CD1c-positive myeloid dendritic cell (primary cell): Measurements from ENCODE around the gene CCDC88C.
A peak's percentile ranks its signal among the peaks of the same experiment; 100 is the strongest.

ENCODE experiments used
- DNase-seq: peaks from one replicate; pipeline ENCODE4 v3.0.0-alpha.2; 2016; ENCODE audit errors: extremely low spot score

Gene CCDC88C

DNA sequence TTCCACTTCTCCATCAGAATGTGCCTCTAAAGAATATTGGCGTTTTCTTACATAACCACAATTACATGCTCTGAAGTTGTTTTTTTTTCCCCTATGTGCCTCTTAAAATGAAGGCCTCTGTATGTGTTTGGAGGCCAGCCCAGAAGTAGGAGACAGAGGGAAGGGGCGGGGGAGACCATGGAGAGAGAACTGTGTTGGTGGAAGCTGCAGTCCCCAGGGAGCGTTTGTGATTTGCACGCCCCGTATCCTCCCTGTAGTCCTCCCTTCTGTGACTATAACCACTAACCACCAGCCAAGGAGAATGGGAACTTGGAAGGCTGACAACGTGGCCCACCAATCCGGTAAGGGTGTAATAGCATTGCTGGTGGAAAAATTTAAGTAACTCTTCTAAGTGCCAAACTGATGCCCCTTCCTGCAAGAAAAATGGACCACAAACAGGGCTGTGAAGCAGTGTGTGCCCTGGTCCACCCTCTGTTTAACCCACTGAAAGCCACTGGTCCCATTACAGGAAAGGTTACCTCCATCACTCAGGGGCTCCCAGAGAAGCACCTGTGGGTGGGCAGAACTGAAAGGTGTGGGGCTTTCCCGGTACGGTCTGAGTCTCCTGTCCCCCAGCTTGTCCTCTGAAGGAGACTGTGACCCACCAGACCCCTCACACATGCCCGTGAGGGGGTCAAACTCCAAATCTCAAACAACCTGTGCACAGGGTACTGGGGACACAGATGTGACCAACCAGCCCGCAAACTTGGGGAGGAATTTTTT lies 36.8 kb downstream of the CCDC88C start:
- no peak for DNase-seq

DNA sequence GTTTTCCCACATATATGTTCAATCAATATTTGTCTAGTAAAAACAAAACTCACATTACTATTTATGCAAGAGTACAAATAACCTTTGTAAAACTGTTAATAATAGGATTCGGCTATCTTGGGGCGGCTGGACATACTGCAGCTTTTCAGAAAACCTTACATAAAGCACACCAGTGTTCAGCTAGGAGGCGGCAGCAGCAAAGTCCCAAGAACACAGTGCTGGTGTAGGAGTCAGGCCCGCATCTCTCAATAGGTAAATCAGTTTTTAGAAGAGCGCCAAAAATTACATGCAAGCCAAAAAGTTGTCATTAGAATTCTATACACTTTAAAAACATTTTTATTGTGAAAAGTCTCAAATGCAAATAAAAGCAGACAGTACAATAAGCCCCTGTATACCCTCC lies 37.5 kb downstream of the CCDC88C start:
- no peak for DNase-seq

DNA sequence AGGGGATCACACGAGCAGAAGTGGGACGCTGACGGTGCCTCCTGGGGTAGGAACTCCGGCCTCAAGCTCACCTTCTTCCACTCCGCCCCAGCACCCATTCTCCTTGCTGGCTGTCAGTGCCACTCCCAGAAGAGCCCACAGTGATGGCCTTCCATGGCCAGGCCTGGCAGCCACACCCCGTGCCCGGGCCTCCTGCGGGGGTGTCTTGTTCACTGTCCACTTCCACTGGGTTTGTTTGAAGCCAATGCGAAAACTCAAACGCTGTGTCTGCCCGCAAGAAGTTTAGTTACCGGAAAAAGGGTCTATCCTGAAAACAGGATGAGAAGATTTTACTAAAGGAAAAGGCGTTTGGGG lies 38.1 kb downstream of the CCDC88C start:
- no peak for DNase-seq

DNA sequence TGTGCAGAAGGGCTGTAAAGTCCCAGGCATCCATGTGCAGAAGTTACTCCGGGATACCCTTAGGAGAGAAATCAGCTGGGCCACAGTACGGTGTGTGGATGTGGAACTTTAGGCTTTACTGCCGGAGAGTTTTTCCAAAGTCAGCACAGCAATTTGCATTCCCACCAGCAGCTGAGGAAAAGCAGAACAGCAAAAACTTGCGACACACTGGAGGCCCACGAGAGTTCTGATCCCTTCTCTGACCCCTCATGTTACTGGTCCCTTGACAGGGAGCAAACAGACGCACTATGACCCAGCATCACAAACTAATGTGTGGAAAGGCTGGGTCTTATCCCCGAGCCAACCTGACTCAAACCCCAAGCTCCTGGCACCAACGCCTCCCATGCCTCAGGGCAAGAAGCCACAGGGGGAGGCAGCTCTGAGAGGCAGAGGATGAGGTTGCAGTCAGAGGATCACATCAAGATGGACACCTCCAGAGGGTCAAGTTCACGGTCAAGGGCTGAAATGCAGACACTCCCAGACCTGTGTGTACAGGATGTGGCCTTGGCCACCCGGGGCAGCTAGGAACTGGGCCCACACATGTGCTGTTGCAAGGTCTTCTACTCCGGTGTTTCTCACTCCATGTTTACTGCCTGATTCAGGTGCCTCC lies 38.6 kb downstream of the CCDC88C start:
- DNase-seq = peak; percentile 76

DNA sequence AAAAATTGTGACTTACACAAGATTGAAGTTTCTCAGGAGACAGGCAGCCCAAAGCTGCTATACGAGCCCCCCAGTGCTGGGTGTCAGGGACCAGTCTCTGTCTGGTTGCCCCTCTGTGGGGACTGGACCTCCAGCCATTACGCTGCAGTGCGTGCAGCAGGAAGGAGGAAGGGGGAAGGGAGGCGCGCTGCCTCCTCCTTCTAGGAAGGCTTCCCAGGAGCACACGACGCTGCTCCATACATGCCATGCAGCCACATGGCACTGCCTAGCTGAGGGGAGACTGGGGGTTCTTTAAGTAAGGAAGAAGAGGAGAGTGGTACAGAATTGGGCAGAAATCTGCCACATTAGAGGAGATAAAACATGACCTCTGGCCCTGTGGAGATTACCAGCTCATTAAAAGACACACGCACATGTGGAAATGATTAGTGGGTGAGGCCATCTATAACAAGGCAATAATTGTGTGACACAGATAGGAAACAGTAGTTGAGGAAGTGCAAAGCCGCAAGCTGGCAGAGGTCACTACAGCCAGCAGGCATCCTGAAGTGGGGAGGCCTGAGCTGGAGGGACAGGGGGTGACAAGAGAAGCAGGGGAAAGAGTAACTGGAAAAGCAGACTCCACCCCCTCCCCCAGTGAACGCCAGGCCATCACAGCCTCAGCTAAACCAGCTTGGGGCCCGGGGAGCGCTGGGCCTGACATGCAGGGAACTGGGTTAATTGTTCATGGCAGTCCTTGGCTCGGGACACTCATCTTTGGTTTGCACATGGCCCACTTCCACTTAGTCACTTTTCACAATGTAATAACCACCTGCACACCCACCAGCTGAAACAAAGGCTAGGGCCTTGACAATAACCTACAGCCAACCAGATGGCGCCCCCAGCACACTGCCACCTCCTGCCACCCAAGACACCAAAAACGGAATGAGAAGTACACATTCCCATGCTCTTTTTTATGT lies 39.6 kb downstream of the CCDC88C start:
- DNase-seq = peak; percentile 74

DNA sequence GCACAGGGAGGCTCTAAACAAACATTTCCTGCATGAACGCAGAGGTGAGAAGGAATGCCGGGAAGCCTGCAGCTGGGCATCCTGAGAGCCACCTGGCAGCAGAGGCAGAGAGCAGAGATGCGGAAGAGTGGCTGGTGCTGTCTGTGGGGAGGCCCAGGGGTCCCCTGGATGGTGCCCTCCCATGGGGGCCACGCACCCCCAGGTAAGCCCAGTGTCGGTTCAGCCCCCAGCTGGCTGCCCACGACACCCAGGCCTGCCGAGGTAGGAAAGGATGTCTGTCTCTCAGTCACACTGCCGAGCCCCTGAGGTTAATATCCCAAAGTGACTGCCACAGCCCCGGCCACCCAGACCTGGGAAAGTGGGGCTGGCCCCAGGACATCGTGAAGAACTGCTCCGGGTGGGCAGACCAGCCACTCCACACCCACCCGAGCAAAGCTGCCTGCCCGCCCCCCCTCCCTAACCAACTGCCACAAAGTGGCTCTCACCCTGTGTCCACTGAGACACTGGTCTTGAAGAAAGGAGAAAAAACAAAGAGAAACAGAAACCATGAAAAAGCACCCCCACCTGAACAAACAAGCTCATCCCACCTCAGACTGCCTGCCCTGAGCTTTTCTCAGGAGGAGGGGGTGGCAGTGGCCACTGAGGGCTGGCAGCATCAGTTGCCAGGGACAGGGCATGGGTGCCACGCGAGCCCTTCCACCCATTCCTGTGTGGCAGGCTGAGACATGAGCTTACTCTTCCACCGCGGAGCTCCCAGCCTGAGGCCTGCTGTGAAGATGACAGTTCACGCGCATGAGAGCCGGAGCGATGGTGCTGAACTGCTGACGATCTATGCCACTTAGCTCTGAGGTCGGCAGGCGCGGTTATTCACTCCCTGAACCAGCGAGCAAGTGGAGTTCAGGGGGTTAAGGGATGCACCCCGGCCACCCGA lies 40.8 kb downstream of the CCDC88C start:
- no peak for DNase-seq

DNA sequence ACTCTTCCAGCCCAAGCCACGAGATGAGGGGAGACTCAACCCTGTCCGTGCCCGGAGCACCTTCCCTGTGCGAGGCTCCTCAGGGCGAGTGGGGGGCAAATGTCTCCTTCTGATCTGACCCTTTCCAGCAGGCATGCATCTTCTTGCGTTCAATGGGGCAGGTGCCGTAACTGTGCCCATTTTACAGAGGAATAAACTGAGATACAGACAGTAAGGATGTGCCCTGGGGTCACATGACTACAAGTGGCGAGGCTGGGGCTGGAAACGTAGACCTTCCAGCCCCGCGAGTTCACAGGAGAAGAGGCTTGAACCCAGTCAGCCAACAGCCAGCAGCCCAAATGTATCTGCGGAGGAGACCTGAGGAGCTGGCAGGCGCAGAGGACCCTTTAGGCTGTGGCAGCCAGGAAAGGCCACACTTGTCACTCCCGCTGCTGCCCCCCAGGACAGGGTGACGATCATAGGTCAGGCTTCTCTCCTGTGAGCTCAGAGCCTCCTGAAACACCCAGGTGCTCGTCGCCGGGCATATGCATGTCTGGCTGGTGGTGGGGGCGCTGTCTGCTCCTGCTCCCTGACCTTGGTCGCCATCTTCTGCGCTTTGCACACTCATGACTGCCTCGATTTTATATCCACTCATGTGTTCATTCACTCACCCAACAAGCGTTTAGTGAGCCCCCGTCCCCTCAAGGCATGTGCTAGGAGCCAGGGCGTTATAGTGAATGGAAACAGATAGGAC lies 41.7 kb downstream of the CCDC88C start:
- no peak for DNase-seq

DNA sequence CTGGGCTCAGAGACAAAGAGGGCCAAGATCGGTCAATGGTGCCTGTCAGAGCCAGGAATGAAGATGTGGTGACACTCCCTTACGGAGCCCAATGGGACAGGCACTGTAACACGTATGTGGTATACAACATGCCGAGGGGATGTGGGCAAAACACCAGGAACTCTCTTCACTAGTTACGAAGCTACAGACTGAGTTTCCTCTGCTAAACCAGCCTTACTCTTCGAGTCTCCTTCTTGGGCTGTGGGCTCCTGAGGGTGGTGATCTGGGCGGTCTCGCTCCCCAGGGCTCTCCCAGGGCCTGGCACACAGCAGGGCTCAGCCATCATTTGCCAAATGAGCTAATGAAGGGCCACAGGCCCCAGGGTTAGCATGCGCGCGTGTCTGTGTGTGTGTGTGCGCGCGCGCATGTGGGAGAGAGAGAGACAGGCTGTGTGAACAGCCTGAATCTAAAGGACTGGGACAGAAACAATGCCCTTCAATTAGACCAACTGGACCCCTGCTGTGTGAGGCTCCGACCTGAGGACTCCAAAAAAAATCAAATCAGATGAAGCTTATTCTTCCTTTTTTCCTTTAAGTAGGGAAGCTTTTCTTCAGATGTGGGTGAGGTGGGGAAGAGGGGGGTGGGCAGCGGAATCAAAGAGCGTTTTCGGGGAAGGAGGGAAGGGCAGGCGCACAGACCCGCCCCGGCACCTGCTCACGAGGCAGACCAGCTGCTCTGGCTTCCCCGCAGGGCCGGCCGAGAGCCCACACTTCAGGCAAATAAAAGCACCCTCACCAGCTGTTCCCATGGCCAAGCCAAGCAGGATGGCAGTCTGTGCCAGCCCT lies 42.5 kb downstream of the CCDC88C start:
- no peak for DNase-seq

DNA sequence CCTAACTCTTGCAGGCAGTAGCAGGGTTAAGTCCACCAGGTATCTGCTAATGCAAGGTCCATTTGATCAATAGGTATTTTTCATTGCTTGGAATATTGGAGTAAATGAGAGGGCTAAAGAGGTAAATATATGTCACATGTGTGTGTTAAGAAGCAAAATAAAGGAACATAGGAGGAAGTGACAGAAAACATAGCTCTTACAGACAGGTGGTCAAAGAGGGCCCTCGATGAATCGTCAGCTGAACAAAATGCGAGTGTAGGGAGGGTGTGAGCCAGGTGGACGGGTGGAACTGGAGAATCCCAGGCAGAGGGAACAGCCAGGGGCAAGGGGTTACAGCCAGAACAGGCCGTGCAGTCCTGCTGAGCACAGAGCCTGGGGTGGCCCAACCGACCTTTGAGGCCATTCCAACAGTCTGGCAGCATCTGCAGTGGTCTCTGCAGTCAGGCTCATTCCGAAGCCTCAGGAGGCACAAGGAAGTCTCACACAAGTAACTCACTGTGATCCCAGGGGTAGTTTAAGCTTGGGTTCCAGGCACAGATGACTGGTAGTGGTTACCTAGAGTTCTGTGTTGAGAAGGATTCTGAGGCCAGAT lies 43.2 kb downstream of the CCDC88C start:
- no peak for DNase-seq

DNA sequence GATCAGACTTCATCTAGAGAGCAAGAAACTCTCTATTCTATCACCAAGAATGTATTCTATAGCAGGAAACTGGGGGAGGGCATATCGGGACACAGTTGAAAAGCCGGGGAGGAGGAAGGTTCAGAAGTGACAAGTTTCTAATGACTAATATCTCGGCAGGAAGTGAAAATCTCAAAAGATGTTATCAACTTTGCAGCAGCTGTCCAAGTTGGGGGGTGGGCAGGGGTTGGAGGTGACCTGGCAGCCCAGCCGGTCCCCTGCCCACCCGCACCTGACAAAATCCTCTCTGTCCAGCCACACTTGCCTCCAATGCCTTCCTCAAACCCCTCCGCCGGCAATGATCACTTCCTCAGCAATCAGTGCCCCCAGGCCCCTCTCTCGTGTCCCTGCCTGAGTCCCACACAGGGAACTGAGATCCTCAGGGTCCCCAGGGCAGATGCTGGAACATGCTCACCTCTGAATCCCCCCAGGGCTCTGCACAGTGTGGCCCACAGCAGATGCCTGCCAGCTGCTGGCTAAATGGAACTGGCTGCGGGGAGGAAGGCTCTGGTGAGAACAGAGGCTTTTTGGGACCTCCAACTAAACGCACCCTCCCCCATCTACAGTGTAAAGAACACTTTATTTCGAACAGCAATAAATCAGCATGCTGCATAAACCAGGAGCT lies 43.9 kb downstream of the CCDC88C start:
- peak; percentile 84 for DNase-seq

DNA sequence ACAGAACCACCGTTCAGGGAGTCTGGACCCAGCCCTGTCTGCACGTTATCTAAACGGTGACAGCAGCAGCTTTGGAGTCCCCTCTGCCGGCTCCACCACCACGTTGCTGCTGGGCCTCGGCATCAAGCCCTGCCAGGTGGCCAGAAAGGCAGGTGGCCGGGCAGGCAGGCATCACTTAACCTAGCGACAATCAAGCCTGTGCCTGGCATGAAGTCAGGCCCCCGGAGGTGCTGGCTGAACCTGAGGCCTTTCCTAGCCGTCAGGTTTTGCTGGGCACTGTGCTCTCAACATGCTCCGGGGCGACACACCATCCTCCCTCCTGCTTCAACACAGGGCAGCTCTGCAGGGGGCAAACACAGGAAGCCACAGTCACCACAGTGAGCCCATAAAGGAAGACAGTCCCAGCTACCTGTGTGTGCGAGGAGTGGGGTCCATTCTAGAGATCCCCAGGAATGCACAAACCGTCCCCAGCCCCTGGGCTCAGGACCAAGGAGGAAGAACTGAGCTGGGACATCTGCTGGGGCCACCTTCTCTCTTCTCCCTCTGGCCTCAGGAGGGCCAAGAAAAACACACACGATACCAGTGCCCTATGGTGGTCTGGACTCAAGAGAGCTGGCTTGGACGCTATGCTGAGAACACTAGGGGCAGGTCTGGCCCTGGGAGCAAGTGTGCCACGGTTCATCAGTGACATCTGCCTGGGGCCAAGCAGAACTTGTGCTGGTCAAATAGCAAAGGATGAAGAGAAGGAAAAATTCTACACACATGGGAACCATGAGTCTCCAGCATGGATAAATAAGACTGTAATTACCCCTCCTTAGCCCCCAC lies 44.7 kb downstream of the CCDC88C start:
- no peak for DNase-seq

DNA sequence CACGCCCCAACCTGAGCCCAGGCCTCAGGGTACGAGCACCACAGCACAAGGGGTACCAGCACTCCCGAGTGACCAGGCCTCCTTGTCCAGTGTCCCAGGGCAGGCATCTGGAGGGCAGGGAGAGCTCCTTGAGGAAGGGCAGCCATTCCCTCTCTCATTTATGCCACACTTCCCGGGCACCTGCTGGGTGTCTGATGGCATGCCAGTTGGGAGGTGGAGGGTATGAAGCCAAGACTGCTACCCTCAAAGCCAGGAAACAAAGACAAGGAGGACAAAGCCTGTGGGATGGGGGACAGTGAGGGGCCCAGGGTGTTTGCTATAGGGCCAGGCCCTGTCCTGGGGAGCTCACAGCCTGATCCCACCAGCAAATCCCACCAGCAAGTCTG lies 45.6 kb downstream of the CCDC88C start:
- DNase-seq = no peak

DNA sequence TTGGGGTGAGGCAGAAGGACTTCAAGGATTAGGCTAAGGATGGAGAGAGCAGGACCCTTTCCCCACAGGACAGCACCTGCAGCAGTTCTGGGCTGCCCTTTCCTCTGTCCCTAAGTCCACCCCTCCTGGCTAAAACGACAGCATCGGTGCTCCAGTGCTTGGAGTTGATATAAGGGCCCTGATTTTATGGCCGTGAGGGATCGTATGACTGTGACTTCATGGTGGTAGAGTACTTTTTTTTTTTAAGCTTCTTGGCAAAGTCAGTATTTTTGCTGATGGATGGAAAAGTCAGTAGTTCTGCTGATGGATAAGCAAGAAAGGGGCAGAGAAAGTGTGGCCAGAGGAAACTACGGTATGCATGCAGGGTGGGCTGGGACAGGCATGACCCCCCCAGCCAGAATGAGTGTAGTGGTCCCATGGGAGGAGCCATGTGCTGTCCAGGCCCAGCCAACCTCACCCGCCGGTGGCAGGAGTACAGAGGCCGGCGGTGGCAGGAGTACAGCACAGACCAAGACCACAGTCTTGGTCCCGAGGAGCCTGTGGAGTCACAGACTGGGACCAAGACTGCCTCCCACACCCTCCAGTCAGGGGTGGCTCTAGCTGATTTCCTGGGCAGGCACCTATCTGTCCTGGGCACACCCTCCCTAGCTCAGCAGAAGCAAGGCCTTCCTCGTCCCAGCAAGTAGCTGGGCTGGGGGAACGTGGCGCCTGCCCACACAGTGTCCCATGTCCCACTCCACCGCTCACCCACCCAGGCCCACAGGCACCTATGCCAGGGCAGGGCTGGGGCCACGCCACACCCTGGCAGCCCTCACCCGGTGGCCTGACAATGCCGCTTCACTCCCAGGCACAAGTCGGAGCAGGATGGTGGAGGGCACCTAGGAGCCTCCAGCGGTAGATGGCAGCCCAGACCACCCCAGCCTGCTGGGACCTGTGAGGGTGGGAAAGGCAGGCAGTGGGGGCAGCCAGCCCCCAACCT lies 46.3 kb downstream of the CCDC88C start:
- no peak for DNase-seq

DNA sequence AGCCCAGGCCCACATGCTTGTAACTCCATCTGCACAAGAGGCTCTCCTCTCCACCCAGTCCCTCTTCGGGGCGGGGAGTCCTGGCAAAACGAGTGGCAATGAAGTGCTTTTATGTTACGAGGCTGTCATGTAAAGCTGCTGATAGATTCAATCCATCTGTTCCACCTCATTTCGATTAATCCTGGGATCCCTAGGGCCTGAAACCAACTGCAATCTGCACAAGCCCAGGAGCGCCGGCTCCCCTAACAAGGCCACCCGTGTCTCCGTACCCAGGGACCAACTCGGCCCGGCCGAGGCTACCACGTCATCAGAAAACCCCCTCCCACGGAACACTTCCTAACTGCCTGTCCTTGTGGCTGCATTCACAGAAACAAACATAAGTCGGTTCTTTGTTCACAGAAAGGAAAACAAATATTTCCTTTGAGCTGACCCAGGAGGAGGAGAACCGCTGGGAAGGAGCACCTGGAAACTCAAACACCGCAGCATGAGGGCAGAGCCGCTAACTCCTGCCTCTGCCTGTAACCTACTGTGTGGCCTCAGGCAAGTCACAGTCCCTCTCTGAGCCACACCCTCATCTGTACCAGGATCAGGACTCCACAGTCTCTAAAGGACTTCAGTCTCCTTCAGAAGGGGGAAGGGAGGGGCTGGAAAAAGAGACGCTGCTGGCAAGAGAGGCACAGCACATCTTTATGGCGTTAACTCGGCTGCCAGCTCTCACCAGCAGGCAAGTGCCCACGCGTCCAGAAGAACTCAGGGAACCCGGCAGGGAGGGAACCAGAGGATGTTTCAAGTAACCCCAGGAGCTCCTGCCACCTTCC lies 47.8 kb downstream of the CCDC88C start:
- no peak for DNase-seq

DNA sequence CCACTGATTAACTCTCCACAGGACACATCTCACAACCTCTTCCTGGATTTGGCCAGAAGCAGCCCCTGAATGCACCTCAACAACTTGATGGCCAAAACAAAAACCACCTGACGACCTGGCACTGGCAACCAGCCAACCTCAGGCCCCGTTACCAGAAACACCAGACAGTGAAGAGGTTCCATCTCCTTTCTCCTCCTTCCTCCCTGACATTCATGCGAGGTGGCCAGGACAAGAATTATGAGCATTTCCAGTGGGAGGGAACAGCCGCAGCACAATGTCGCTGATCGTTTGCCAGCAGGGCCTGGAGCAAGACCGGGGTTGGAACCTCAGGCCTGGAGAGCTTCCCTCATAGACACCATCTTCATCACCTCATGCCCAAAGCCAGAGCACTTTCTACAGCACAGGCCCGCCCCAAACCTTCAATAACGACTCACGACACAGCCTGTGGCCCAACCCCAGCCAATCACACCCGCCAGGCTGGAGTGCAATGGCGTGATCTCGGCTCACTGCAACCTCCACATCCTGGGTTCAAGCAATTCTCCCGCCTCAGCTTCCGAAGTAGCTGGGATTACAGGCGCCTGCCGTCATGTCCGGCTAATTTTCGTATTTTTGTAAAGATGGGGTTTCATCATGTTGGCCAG lies 48.7 kb downstream of the CCDC88C start:
- DNase-seq = no peak
